HG03520 (cell line): ENCODE data around the gene RBM10.

Experiments
- ATAC-seq: cut with Tn5 transposase; IDR thresholded peaks from one replicate; pipeline ENCODE4 v1.9.1; 2021; ENCODE audit warnings: mild to moderate bottlenecking, moderate library complexity; ENCODE audit not compliant: unreplicated experiment

RBM10 gene

GRCh38 chrX:47233333-47234113, 88.5 kb downstream of the RBM10 start:
- ATAC-seq = peak; percentile 71

- ATAC-seq = no peak
Observed at GRCh38 chrX:47234583-47234982, 89.6 kb downstream of the RBM10 start.

- ATAC-seq = no peak
Observed at GRCh38 chrX:47235691-47236103, 90.7 kb downstream of the RBM10 start.
